ENCODE measurements around the gene DIPK1B.

DIPK1B gene

DNA sequence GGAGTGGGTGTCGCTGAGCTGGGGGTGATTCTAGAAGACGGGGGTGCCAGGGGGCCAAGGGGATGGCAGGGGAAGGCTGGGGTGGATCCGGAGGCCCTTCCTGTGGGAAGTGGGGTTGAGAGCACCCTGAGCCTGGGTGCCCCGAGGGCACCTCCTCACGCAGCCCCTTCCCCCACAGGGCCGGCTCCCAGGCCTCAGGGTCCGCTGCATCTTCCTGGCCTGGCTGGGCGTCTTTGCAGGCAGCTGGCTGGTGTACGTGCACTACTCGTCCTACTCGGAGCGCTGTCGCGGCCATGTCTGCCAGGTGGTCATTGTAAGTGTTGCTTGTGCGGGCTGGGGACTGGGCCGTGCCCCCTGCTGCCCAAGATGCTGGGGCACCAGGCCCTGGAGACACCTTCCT, 5.0 kb downstream of the DIPK1B start:
- no peak overlapping the region for H3K27ac Mint-ChIP-seq (ENCODE audit: low read depth)

DNA sequence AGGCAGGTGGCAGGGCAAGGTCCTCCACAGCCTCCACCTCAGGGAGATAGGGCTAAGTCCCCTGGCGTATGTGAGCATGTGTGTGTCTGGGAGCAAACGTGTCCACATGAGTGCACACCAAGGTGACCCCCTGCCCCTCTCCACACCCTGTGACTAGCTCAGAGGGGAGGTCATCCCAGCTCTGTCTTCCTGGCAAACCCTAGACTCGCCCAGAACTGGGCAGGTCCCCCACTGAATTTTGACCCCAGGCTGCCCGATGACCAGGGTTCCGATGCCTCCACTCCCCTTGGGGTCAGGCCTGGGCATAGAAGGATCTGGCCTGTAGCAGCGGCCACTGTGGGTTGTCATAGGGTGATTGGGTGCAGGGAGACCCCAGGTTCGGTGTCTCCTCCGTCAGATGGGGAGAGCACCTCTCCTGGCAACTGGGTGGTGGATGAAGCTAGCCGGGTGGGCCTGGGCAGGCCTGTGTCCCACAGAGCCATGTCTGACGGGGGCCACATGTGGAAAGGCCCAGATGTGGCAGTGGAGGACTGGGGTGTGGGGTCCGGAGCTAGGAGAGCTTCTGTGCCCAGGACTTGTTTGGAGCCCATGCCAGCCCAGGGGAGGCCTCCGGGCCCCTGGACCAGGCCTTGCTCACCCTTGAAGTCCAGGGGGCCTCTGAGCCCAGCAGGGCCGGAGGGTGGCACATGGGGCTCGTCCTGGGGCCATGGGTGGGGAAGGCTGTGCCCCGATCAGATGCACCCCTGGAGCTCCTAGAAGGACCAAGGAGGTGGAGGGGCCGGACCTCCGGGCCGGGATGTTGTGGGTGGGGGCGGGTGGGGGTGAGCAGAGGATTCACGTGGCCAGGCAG, 6.2 kb downstream of the DIPK1B start:
- Mint-ChIP-seq H3K36me3 (ENCODE audit: insufficient read depth) (peaks cover 8% of the 10 kb centered on the region), H3K27ac (ENCODE audit: low read depth) (no peak overlapping the region), H3K27me3 (peaks cover 10% of the 10 kb centered on the region), H3K4me3 (no peak overlapping the region), H3K4me1 (peaks cover 5% of the 10 kb centered on the region), H3K9me3 (no peaks in the 10 kb centered on the region)
- ATAC-seq (replicated peaks; ENCODE audit: extremely low read depth, poor library complexity, severe bottlenecking) (no peak), DNase-seq (ENCODE audit: low spot score in 2 of 2) (no peak)

More for the DNA sequence above, 5.0 kb downstream of the DIPK1B start:
- ATAC-seq (replicated peaks; ENCODE audit: extremely low read depth, poor library complexity, severe bottlenecking) (no peak), DNase-seq (ENCODE audit: low spot score in 2 of 2) (no peak)
- Mint-ChIP-seq H3K27me3 (peaks cover 17% of the 10 kb centered on the region), H3K9me3 (no peaks in the 10 kb centered on the region), H3K36me3 (ENCODE audit: insufficient read depth) (peaks cover 5% of the 10 kb centered on the region), H3K4me3 (no peak overlapping the region), H3K4me1 (peaks cover 5% of the 10 kb centered on the region)

DNA sequence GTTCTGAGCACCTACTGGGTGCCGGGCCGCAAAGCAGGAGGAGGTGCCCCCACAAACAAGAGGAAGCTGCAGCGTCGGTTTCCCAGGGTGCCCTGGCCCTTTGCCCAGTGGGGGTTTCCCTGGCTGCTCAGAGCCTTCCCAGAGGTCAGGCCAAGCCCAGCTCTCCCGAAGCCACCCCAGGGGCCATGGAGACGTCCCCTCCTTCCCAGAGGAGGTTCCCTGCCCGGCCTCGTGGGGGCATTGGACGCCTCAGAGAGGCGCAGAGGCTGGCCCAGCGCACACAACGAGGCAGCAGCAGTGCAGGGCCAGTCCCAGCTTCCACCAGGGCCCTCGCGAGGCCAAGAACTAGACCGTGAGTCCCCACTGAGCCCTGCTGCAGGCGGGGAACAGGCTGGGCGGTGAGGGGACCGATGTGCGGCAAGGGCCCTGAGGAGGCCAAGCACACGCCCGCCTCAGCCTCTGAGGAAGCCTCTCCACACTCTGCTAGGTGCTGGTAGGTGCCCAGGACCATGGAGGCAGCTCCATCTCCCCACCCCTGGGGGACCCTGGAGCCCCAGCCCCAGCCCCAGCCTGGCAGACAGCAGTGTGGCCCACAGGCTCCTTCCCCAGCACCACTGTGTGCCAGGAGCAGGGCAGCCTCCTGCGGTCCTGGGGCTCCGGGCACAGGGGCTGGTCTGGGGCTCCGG, 7.0 kb downstream of the DIPK1B start:
- Mint-ChIP-seq H3K4me1 (peaks cover 10% of the 10 kb centered on the region), H3K4me3 (no peak overlapping the region), H3K36me3 (ENCODE audit: insufficient read depth) (peaks cover 16% of the 10 kb centered on the region), H3K27ac (ENCODE audit: low read depth) (no peak overlapping the region), H3K27me3 (peaks cover 2% of the 10 kb centered on the region), H3K9me3 (no peaks in the 10 kb centered on the region)
- no peak for DNase-seq (ENCODE audit: low spot score in 2 of 2)
- ATAC-seq (replicated peaks; ENCODE audit: extremely low read depth, poor library complexity, severe bottlenecking), result no peak

DNA sequence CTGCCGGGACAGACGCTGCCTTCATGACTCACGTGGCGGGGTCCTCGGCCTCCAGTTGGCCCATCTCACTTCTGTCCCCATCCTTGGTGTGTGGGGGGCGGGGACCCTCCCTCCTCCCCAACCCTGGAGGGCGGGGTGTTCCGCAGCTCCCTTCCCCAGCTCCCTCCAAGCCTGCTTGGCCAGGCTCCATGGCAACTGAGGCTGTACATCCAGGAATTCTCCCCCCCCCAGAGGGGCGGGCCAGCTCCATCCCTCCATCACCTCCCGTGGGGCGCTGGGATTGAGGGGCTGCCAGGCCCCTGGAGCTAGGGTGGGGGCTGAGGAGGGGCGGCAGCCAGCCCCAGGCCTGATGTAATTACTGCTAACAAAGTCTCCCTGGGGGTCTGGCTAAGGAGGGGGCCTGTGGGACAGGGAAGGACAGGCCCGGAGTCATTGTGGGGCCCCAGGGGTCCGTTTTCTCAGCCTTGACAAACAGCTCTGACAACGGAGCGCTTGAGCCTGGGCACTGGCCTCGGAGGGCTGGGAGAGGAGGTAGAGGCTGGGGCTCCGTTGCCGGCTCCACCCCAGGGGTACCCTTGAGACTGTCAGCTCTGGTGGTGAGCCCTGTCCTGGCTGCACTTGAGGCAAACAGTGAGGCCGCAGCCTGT, 8.0 kb downstream of the DIPK1B start:
- no peak overlapping the region for H3K27ac Mint-ChIP-seq (ENCODE audit: low read depth)
- ATAC-seq (replicated peaks; ENCODE audit: extremely low read depth, poor library complexity, severe bottlenecking) (no peak), DNase-seq (ENCODE audit: low spot score in 2 of 2) (no peak)

DNA sequence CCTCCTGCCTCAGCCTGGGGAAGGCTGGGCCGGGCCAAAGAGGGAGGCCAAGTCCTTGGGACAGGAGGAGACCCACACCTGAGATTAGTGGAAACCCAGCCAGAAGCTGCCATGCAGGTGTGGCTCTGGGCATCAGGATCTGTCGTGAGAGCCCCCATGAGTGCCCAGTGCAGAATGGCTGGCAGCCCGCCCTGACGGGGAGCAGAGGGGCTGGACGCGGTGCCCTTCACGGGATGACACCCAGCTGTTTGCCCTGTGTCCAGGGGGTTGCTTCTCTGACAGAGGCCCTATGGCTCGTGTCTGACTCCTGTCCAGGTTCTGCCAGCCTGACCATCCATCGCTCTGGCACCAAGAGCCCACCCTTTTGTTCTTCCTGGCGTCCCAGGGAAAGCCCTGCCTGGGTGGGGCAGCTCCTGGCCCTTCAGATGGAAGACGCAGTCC, 8.5 kb downstream of the DIPK1B start:
- peaks cover 28% of the 10 kb centered on the region for H3K36me3 Mint-ChIP-seq (ENCODE audit: insufficient read depth)
- H3K27me3 Mint-ChIP-seq, result no peaks in the 10 kb centered on the region
- H3K27ac Mint-ChIP-seq (ENCODE audit: low read depth), result no peak overlapping the region
- H3K4me1 Mint-ChIP-seq, result peaks cover 13% of the 10 kb centered on the region
- no peak overlapping the region for H3K4me3 Mint-ChIP-seq
- H3K9me3 Mint-ChIP-seq, result no peaks in the 10 kb centered on the region
- no peak for ATAC-seq (replicated peaks; ENCODE audit: extremely low read depth, poor library complexity, severe bottlenecking)
- no peak for DNase-seq (ENCODE audit: low spot score in 2 of 2)

More for the DNA sequence above, 8.0 kb downstream of the DIPK1B start:
- Mint-ChIP-seq H3K4me3 (no peak overlapping the region), H3K9me3 (no peaks in the 10 kb centered on the region), H3K27me3 (no peaks in the 10 kb centered on the region), H3K4me1 (peaks cover 13% of the 10 kb centered on the region), H3K36me3 (ENCODE audit: insufficient read depth) (peaks cover 26% of the 10 kb centered on the region)

DNA sequence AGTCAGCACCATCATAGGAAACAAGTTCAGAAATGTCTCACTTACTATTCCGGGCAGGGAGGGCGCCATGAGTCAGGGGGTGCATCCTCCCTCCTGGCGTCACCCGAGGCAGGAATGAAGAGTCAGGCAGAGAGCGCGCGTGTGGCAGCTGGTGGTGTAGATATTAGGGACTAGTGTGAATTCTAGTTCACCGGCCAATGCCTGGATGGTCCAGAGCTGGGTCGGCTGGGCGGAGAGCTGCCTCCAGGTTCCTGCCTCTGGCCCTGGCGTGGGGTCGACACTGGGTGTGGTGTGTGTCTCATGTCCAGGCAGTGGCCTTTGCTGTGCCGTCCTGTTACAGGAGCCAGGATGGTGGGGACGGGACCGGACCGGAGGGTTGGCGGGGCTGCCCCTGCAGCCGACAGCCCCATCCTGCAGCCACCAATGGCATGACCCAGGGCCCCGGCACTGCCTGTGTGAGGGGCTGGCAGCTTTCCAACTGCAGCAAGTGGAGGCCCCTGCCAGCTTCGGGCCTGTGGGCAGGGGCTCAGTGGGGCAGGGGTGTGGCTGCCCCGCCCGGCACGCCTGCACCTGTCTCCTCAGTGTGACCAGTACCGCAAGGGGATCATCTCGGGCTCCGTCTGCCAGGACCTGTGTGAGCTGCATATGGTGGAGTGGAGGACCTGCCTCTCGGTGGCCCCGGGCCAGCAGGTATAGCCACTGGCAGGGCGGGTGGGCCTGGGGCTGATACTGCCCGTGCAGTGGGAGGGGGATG, 9.1 kb downstream of the DIPK1B start:
- DNase-seq (ENCODE audit: low spot score in 2 of 2) (no peak), ATAC-seq (replicated peaks; ENCODE audit: extremely low read depth, poor library complexity, severe bottlenecking) (no peak)
- Mint-ChIP-seq H3K9me3 (no peaks in the 10 kb centered on the region), H3K27me3 (no peaks in the 10 kb centered on the region), H3K4me1 (peaks cover 17% of the 10 kb centered on the region), H3K4me3 (no peak overlapping the region), H3K36me3 (ENCODE audit: insufficient read depth) (peaks cover 33% of the 10 kb centered on the region), H3K27ac (ENCODE audit: low read depth) (no peak overlapping the region)

DNA sequence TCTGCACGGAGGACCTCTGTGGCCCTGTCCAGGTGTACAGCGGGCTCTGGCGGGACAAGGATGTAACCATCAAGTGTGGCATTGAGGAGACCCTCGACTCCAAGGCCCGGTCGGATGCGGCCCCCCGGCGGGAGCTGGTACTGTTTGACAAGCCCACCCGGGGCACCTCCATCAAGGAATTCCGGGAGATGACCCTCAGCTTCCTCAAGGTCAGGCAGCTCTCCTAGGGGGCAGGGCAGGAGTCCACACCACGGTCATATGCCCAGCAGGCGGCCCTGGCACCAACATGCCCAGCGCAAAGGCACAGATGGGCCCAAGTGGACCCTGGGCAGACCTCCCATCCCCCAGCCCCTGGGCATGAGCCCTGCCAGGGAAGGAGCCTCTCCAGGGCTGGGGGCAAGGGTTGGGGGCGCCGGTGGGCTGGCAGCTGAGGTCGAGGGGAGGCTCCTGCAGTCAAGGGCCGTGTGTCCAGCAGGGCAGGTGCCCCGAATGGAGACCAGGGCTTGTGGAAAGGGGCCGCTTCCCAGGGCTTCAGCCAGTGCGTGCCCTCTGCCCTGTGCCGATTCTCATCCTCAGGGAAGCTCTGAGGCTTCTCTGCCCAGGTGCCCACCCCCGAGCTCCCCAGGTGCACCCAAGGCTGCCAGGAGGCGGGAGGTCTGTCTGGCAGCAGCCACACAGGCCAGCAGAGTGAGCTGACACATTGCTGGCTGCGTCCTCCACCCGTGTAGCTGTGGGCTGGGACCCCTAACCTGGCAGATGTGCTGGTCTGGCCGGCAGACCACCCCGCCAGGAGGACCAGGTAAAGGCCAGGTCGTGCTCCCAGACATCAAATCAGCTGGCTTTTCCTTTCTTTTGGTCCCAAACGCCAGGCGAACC, 10.0 kb downstream of the DIPK1B start:
- Mint-ChIP-seq H3K27ac (ENCODE audit: low read depth) (no peak overlapping the region), H3K4me1 (peaks cover 23% of the 10 kb centered on the region), H3K27me3 (no peaks in the 10 kb centered on the region), H3K9me3 (no peaks in the 10 kb centered on the region), H3K4me3 (no peak overlapping the region), H3K36me3 (ENCODE audit: insufficient read depth) (peaks cover 38% of the 10 kb centered on the region)
- no peak for DNase-seq (ENCODE audit: low spot score in 2 of 2)
- ATAC-seq (replicated peaks; ENCODE audit: extremely low read depth, poor library complexity, severe bottlenecking), result no peak

DNA sequence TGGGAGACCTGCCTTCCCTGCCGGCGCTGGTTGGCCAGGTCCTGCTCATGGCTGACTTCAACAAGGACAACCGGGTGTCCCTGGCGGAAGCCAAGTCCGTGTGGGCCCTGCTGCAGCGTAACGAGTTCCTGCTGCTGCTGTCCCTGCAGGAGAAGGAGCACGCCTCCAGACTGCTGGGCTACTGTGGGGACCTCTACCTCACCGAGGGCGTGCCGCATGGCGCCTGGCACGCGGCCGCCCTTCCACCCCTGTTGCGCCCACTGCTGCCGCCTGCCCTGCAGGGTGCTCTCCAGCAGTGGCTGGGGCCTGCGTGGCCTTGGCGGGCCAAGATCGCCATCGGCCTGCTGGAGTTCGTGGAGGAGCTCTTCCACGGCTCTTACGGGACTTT, 10.6 kb downstream of the DIPK1B start:
- Mint-ChIP-seq H3K4me3 (no peak overlapping the region), H3K4me1 (peaks cover 23% of the 10 kb centered on the region), H3K27me3 (no peaks in the 10 kb centered on the region), H3K27ac (ENCODE audit: low read depth) (no peak overlapping the region), H3K36me3 (ENCODE audit: insufficient read depth) (peaks cover 43% of the 10 kb centered on the region), H3K9me3 (no peaks in the 10 kb centered on the region)
- DNase-seq (ENCODE audit: low spot score in 2 of 2) (no peak), ATAC-seq (replicated peaks; ENCODE audit: extremely low read depth, poor library complexity, severe bottlenecking) (no peak)

DNA sequence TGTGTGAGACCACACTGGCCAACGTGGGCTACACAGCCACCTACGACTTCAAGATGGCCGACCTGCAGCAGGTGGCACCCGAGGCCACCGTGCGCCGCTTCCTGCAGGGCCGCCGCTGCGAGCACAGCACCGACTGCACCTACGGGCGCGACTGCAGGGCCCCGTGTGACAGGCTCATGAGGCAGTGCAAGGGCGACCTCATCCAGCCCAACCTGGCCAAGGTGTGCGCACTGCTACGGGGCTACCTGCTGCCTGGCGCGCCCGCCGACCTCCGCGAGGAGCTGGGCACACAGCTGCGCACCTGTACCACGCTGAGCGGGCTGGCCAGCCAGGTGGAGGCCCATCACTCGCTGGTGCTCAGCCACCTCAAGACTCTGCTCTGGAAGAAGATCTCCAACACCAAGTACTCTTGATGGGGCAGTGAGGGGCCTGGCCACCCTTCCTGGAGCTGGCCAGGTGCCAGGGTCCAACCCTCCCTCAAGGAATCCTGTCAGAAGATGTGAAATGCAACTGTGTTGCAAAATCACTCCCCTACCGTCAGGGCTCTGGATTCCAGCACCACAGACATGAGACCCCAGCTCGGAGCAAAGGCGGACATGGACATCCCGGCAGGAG, 11.1 kb downstream of the DIPK1B start:
- Mint-ChIP-seq H3K27me3 (no peaks in the 10 kb centered on the region), H3K9me3 (no peaks in the 10 kb centered on the region), H3K4me1 (peaks cover 20% of the 10 kb centered on the region), H3K4me3 (peak overlapping the region; percentile 15), H3K27ac (ENCODE audit: low read depth) (no peak overlapping the region), H3K36me3 (ENCODE audit: insufficient read depth) (peaks cover 46% of the 10 kb centered on the region)
- ATAC-seq (replicated peaks; ENCODE audit: extremely low read depth, poor library complexity, severe bottlenecking), result no peak
- no peak for DNase-seq (ENCODE audit: low spot score in 2 of 2)

DNA sequence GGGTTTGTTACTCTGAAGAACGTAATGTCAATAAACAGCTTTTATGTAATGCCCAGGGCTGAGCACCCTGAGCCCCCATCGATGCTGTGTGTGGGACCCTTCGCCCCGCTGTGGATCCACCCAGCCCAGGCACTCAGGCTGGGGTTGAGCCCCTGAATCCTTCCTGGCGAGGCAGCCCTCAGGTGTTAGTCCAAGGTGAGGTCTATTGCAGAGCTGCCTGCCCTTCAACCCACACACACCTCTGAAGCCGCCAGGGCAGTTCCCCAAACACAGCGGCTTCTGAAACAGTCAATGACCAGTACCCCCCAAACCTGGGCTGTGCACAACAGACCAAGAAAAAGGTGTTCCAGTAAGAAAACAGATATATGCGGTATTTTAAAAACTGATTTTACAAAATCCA, 11.6 kb downstream of the DIPK1B start:
- DNase-seq (ENCODE audit: low spot score in 2 of 2) (no peak), ATAC-seq (replicated peaks; ENCODE audit: extremely low read depth, poor library complexity, severe bottlenecking) (no peak)
- Mint-ChIP-seq H3K27ac (ENCODE audit: low read depth) (no peak overlapping the region), H3K36me3 (ENCODE audit: insufficient read depth) (peaks cover 50% of the 10 kb centered on the region), H3K9me3 (no peaks in the 10 kb centered on the region), H3K27me3 (no peaks in the 10 kb centered on the region), H3K4me3 (peak overlapping the region; percentile 15), H3K4me1 (peaks cover 17% of the 10 kb centered on the region)

DNA sequence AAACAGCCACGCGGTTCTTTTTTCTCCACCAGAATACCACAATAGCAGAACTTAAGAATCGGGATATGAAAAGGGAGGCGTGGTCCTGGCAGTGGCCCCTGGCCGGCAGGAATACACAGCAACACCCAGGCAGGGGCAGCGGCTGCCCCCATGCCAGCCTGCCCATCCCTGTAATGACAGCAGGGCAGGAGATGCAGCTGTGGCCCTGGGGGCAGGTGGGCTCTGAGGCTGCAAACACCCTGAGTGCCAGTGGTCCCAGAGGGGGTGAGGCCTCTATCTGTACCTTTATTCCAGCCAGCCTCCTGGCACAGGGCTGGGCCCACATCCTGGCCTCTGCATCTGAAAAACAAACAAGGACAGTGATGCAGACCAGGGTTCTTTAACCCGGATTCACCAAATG, 12.4 kb downstream of the DIPK1B start:
- Mint-ChIP-seq H3K4me1 (peaks cover 23% of the 10 kb centered on the region), H3K9me3 (no peaks in the 10 kb centered on the region), H3K27ac (ENCODE audit: low read depth) (no peak overlapping the region), H3K36me3 (ENCODE audit: insufficient read depth) (peaks cover 53% of the 10 kb centered on the region), H3K27me3 (no peaks in the 10 kb centered on the region), H3K4me3 (no peak overlapping the region)
- no peak for DNase-seq (ENCODE audit: low spot score in 2 of 2)
- ATAC-seq (replicated peaks; ENCODE audit: extremely low read depth, poor library complexity, severe bottlenecking), result no peak
